ENCODE results near the gene NSD2.
A peak's percentile ranks its signal among the peaks of the same experiment; 100 is the strongest.

Gene NSD2

DNA sequence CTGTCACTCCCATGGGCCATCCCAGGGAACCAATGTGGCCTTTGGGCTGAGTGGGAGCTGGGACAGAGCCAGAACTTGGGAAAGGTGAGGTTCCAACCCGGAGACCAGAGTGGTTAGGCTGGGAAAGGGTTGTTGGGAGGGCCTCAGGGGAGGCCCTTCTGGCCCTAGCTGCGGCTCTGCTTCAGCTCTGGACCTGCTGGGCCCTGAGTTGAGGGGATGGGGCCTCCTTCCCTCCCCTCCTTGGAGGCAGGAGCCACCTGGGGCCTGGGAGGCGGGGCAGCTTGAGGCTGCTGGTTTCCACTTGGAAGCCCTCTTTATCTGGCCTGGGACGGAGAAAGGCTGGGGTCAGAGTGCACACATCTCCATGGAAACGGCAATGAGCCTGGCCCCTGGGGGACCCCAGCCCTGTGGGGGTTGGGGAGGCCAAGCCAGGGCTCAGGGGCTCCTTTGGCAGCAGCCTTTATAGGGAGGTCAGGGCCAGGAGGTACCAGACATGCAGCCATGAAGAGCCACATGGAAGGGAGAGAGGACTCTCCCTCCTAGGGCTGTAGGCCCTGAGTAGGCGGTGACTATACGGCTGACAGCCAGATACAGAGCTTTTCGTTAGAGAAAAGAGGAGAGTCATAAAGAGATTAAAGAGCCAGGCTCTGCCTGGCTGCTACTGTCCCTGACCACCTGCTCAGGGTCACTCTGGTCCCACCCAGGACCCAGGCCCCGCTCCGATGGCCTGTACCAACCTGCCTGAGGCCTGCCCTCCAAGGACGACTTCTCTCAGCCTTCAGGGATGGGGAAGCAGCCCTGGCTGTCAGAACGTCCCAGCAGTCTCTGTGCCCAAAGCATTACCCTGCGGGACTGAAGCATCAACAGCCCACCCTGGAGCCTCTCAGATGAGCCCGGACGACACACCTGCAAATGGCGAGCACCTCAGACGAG is 6.9 kb upstream of the NSD2 start:
- DNase-seq (ENCODE audit: low read depth): no peak

- DNase-seq (ENCODE audit: low read depth): no peak
Measured at GRCh38 chr4:1866189-1866661, 5.0 kb upstream of the NSD2 start.

GRCh38 chr4:1868293-1868692 is 2.9 kb upstream of the NSD2 start:
- DNase-seq (ENCODE audit: low read depth): no peak

GRCh38 chr4:1868912-1869311 is 2.3 kb upstream of the NSD2 start:
- no peak for DNase-seq (ENCODE audit: low read depth)

- DNase-seq (ENCODE audit: low read depth): no peak
Measured at GRCh38 chr4:1869530-1870327, 1.5 kb upstream of the NSD2 start.

DNA sequence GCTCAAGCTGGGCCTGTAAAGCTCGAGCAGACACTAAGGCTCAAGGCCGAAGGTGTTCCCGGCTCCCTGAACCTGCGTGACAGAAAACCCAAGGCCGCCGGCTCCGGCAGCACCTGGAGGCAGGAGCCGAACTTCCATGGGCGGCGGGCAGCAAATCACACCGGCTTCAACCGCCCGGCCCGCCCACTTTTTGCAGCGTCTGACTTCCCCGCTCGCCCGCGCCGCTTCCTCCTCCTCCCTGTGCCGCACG is 940 bp upstream of the NSD2 start:
- DNase-seq (ENCODE audit: low read depth): peak; percentile 69

- no peak for DNase-seq (ENCODE audit: low read depth)
Measured at GRCh38 chr4:1871471-1872021, 353 bp downstream of the NSD2 start.

DNA sequence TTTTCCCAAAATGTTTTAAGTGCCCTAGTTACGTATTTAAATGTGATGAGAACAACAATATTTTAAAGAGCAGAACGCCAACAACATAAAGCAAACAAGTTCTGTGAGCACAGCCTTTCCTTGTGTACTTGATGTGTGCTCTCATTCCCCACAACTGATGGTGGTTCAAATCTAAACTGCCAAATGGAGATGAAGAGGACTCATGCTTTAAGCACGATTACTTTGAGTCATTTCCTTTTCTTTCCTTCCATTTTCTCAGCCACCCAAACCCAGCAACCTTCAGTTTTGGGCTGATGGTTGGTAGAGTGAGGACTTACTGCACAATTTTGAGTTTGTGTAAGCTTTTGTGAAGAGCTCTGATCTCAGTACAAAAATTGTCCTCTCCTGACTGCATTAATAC is 1.7 kb downstream of the NSD2 start:
- DNase-seq (ENCODE audit: low read depth): no peak

GRCh38 chr4:1873291-1873690 is 2.1 kb downstream of the NSD2 start:
- DNase-seq (ENCODE audit: low read depth): no peak

DNA sequence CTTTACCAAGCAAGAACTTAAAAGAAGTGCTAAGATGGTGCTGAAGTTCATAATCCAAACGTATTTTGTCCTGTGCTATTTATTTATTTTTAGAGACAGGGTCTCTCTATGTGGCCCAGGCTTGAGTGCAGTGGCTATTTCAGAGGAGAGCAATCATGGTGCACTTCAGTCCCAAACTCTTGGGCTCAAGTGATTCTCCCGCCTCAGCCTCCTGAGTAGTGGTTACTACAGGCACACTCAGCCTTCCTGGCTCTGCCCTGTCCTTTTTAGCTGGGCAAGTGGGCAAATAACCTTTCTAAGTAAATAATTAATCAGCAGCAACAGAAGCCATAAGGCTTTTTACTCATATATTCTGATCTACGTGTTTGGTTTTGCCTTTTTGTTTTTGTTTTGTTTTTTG is 2.6 kb downstream of the NSD2 start:
- DNase-seq (ENCODE audit: low read depth): no peak

GRCh38 chr4:1874201-1874600 is 3.0 kb downstream of the NSD2 start:
- no peak for DNase-seq (ENCODE audit: low read depth)

- no peak for DNase-seq (ENCODE audit: low read depth)
Measured at GRCh38 chr4:1879485-1879884, 8.3 kb downstream of the NSD2 start.

- no peak for DNase-seq (ENCODE audit: low read depth)
Measured at GRCh38 chr4:1880332-1880731, 9.1 kb downstream of the NSD2 start.

- no peak for DNase-seq (ENCODE audit: low read depth)
Measured at GRCh38 chr4:1882850-1883271, 11.7 kb downstream of the NSD2 start.

GRCh38 chr4:1883583-1883982 is 12.4 kb downstream of the NSD2 start:
- DNase-seq (ENCODE audit: low read depth): no peak

DNA sequence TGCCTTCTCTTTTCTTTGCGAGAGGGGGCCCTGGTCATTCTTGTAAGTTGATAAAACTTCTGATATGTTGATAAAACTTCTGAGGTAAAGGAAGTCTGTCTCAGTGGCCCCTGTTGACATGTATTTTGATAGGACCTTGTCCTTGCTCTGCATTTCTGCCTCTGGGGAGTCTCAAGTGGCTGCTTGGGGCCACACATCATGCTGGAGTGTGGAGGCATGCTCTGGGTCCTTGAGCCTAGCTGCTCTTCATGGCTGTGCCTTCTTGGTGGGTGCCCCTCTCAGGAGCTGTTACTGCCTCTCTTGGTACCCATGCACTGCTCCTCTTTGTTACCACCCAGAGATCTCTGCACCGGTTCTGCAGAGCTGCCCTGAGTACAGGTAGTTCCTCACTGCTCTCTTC is 14.2 kb downstream of the NSD2 start:
- DNase-seq (ENCODE audit: low read depth): no peak

DNA sequence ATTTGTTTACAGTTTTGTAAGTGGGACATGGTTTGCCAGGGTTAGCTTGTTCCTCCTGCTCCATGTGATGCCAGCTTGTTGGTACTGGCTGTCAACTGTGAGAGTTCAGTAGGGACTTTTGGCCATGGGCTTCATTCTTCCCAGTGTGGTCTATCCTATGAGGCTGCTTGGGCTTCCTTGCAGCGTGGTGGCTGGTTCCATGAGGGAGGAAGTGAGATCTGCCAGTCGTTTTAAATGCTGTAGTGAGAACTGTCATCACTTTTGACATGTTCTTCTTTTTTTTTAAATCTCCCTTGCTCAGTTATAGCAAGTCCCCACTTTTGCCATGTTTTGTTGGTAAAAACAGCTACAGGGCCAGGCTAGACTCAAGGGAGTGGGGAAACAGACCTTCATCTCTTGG is 15.9 kb downstream of the NSD2 start:
- DNase-seq (ENCODE audit: low read depth): no peak

DNA sequence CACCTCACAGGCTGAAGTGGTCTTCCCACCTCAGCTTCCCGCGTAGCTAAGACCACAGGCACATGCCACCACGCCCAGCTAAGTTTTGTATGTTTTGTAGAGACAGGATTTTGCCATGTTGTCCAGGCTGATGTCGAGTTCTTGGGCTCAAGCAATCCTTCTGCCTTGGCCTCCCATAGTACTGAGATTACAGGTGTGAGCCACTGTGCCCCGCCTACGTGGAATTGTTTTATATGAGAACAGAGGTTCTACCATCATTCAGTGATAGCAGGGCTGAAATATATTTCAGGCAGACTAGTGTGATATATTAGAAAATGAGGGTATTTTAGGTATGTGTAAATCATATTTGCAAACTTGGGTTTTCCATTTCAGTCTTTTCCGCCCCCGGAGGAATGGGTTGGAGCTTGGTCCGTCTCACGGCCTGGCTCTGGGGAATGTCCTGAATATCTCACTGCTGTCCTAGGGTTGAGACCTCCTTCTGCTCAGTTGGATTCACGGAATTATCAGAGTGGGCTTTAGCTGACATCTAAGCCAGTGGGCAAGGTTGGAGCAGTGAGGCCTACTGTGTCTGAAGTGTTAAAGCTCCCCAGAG is 19.9 kb downstream of the NSD2 start:
- DNase-seq (ENCODE audit: low read depth): no peak

- DNase-seq (ENCODE audit: low read depth): no peak
Measured at GRCh38 chr4:1895971-1896657, 24.9 kb downstream of the NSD2 start.

DNA sequence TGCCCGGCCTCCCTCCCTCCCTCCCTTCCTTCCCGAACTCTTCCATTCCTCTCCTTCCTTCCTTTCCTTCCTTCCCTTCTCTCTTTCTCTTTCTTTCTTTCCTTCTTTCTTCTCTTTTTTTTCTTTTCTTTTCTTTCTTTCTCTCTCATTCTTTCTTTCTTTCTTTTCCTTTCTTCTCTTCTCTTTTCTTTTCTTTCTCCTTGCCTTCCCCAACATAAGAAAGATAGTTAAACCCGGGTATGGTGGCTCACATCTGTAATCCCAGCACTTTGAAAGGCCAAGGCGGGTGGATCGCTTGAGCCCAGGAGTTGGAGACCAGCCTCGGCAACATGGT is 25.4 kb downstream of the NSD2 start:
- no peak for DNase-seq (ENCODE audit: low read depth)

DNA sequence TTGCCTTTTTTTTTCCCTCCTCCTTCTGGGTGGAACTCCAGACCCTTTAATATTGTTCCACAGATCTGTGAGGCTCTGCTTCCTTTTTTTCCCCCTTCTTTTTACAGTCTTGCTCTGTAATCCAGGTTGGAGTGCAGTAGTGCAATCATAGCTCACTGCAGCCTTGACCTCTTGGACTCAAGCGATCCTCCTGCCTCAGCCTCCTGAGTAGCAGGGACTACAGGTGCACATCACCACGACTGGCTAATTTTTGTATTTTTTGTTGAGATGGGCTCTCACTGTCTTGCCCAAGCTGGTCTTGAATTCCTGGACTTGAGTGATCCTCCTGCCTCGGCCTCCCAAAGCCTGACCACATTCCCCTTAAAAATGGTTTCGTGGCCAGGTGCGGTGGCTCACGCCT is 26.8 kb downstream of the NSD2 start:
- no peak for DNase-seq (ENCODE audit: low read depth)

DNA sequence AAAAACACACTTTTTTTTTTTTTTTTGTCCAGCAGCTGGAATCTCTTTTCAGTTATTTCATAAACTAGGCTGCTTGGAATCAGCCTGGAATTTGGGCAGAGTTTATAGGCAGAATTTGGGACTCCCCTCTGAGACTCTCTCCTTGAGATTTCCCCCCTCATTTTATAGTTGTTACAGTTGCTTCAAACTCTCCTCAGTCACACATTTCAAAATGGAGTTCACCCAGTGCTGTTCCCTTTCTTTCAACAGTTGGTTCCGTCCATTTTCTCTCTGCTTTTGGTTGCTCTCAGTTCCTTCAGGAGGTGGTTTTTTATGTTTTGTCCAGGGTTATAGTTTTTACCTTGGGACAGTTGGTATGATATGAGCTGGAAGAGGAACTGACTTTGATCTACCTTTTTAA is 27.5 kb downstream of the NSD2 start:
- DNase-seq (ENCODE audit: low read depth): no peak
